Activated T-helper 1 cell treated with anti-CD3 and anti-CD28 coated beads, Interleukin-12 subunit alpha, Interleukin-12 subunit beta, Interleukin-2, Interleukin-4 antibody, amounts not matched to agents 30 ng/mL and 10 ng/mL and 1 ng/mL, durations not matched to agents 14 hours and 24 hours and 36 hours (primary cell): ENCODE data around the gene PLA2G4D. TPM values are rescaled to one million over a fixed set of nuclear protein-coding genes. Genes with fewer than 3 reads are reported as not detected.
"Not testable (repeated sequence)": the region's sequence is repeated elsewhere in the genome, so short reads cannot be mapped to it uniquely, and the experiment has no call there.

ENCODE experiments used
- DNase-seq: peaks from one replicate; pipeline ENCODE4 v3.0.0; 2021; ENCODE audit warnings: low spot score
- H3K27ac Mint-ChIP-seq: one replicate; pipeline ENCODE4 v1.8.0; 2021; ENCODE audit warnings: mild to moderate bottlenecking, mixed read lengths
- H3K27me3 Mint-ChIP-seq: one replicate; pipeline ENCODE4 v1.8.0; 2022; ENCODE audit warnings: mild to moderate bottlenecking, moderate library complexity, mixed read lengths; ENCODE audit not compliant: insufficient read depth
- H3K36me3 Mint-ChIP-seq: one replicate; pipeline ENCODE4 v1.8.0; 2021; ENCODE audit warnings: low read depth, mixed read lengths
- H3K4me1 Mint-ChIP-seq: one replicate; pipeline ENCODE4 v1.8.0; 2021; ENCODE audit warnings: low read depth, mixed read lengths
- H3K4me3 Mint-ChIP-seq: one replicate; pipeline ENCODE4 v1.8.0; 2021; ENCODE audit warnings: mild to moderate bottlenecking, moderate library complexity, mixed read lengths
- H3K9me3 Mint-ChIP-seq: one replicate; pipeline ENCODE4 v1.8.0; 2021; ENCODE audit warnings: mixed read lengths
- intact Hi-C: fragments of 100-400 bp; cut with micrococcal nuclease; formaldehyde crosslinking; loops from one replicate; pipeline ENCODE4 v1.15.1; 2024
- total RNA-seq: library from RNA; stranded (reverse); gene quantifications from 2 replicates; pipeline ENCODE4 v1.2.3, GENCODE V29; 2022

Gene PLA2G4D
- total RNA-seq, 1 donor from 2014 or later, result not detected

DNA sequence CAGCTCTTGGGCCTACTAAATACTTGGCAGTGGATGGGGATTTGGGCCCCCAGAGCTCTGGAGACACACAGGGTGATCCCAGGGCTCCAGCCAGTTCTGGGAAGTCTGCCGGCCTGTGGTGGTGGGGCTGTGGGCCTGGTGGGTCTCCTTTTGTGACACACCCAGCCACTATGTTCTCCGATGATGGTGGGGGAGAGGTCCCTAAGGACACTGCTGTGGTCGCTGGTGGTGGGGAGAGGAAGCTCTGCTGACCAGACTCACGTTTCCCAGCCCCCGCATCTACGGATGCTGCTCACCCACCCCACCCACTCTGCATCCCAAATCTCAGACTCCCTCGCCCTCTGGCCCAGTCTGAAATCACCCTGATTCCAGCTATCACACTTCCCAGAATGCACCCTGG, 396 bp downstream of the PLA2G4D start:
- intact Hi-C loops, result no loop called here
- Mint-ChIP-seq H3K4me1 (no peaks in the 10 kb centered on the region), H3K36me3 (no peaks in the 10 kb centered on the region), H3K27ac (no peak overlapping the region), H3K27me3 (peaks cover 16% of the 10 kb centered on the region), H3K9me3 (no peaks in the 10 kb centered on the region), H3K4me3 (no peak overlapping the region)
- no peak for DNase-seq

DNA sequence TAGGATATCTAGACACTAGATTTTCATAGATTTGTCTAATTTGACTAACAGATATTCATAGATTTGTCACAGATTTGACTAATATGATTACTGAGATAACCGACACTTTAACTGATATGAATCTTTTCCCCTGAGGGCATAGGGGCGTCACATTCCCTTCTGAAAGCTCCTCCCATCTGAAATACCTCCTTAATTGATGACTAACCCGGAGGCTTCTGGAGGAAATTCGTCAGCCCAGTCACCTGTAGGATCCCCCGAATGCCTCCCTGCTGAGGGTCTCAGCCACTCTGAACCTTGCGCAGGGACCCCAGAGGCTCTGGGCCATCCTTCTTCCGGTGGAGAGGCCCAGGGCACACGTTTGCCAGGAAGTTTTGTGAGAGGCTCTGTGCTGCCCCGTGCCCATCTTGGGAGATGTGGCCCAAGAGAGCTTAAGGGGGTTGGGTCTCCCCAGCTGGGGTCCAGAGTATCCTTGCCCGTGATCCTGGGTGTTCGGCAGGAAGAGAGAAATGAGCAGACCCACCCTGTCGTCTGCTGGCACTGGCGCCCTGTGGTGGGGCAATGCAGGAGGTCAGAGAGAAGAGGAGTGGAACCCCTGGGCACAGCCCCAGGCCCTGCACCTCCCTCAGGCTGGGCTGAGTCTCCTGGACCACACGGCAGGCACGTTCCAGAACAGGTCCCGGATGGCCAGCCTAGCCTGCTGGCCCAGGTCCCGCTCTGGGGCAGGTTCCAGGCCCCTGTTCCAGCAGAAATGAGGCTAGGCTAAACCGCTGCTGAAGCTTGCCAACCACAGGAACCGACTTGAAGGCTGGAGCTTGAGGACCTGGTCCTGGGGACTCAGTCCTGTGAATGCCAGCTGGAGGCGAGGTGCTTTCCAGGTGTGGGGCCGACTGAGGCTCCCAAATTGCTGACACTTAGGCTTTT, 1.7 kb downstream of the PLA2G4D start:
- Mint-ChIP-seq H3K4me1 (no peaks in the 10 kb centered on the region), H3K27ac (no peak overlapping the region), H3K9me3 (no peaks in the 10 kb centered on the region), H3K4me3 (no peak overlapping the region), H3K27me3 (peaks cover 12% of the 10 kb centered on the region), H3K36me3 (no peaks in the 10 kb centered on the region)
- no peak for DNase-seq
- intact Hi-C loops, result no loop called here

DNA sequence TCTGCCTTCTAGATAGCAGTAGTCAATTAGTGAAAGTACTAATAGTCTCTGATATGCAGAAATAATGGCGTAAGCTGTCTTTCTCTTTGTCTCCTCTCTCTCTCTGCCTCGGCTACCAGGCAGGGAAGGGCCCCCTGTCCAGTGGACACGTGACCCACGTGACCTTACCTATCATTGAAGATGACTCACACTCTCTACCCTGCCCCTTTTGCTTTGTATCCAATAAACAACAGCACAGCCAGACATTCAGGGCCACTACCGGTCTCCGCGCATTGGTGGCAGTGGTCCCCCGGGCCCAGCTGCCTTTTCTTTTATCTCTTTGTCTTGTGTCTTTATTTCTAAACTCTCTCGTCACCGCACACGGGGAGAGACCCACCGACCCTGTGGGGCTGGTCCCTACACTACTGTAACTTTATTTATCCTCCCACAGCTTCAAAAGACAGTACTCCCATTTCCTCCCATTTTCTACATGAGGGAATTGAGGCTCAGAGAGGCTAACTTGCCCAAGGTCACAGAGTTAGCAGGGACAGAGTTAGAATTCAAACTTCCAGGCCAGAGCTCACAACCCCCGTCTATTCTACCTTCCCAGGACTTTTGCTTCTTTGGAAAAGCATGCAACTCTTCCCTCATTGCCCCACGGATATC, 2.5 kb downstream of the PLA2G4D start:
- intact Hi-C loops, H3K27ac Mint-ChIP-seq, H3K4me3 Mint-ChIP-seq, H3K36me3 Mint-ChIP-seq, H3K4me1 Mint-ChIP-seq, H3K9me3 Mint-ChIP-seq, DNase-seq, H3K27me3 Mint-ChIP-seq: not testable (repeated sequence)

DNA sequence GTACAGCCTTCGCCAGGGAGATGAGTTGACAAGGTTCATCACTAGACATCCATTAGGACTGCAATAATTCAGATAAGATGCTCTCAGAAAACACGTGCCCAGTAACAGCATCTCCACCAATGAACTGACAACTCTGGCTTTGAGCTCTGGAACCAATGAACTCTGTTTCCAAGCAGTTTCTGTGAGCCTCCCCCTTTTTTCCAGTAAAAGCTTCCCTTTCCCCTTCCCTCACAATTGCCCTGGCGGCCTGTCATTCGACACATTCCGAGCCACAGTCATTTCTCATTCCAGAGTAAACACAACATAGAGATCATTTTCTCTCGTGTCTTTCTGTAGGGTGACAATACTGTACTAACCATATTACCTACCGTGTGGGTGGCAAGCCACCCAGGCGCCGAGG, 3.6 kb downstream of the PLA2G4D start:
- no peak for DNase-seq
- Mint-ChIP-seq H3K27me3 (peaks cover 6% of the 10 kb centered on the region), H3K4me3 (no peak overlapping the region)

DNA sequence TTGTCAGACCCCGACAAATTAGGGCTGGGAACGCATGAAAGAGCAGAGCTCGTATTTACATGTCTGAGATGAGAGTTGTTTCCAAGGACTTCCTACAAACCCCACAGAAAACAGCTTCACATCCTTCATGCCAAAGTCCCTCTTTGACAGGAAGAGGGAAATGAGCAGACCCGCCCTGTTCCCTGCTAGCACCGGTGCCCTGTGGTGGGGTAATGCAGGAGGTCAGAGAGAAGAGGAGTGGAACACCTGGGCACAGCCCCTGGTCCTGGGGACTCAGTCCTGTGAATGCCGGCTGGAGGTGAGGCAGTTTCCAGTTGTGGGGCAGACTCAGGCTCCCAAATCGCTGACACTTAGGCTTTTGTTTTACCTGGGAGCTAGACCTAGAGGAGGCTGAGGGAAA, 4.0 kb downstream of the PLA2G4D start:
- no peaks in the 10 kb centered on the region for H3K4me1 Mint-ChIP-seq
- H3K27me3 Mint-ChIP-seq, result peaks cover 6% of the 10 kb centered on the region
- DNase-seq, result no peak
- no peaks in the 10 kb centered on the region for H3K36me3 Mint-ChIP-seq
- intact Hi-C loops, result no loop called here
- no peak overlapping the region for H3K27ac Mint-ChIP-seq
- H3K9me3 Mint-ChIP-seq, result no peaks in the 10 kb centered on the region
- no peak overlapping the region for H3K4me3 Mint-ChIP-seq

More for the DNA sequence above, 3.6 kb downstream of the PLA2G4D start:
- Mint-ChIP-seq H3K27ac (no peak overlapping the region), H3K4me1 (no peaks in the 10 kb centered on the region), H3K9me3 (no peaks in the 10 kb centered on the region), H3K36me3 (no peaks in the 10 kb centered on the region)
- intact Hi-C loops, result no loop called here

DNA sequence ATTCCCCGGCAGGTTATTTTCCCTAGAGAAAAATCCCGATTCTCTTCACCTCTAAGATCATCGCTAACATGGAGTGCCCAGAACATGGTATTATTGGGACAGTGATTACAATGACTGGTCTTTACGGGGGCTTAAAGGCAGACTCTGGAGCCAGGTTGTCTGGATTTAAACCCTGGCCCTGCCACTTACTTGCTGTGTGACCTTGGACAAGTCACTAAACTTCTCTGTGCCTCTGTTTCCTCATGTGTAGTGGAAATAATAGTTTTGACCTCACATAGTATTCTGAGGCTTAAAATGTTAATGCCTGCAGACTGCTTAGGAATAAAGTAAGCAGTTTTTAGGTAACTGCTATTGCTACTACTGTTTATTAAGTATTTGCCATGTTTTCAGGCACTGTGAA, 4.4 kb downstream of the PLA2G4D start:
- Mint-ChIP-seq H3K27ac (no peak overlapping the region), H3K4me3 (no peak overlapping the region), H3K27me3 (peaks cover 6% of the 10 kb centered on the region), H3K36me3 (no peaks in the 10 kb centered on the region), H3K9me3 (no peaks in the 10 kb centered on the region), H3K4me1 (no peaks in the 10 kb centered on the region)
- DNase-seq, result no peak
- intact Hi-C loops, result no loop called here

DNA sequence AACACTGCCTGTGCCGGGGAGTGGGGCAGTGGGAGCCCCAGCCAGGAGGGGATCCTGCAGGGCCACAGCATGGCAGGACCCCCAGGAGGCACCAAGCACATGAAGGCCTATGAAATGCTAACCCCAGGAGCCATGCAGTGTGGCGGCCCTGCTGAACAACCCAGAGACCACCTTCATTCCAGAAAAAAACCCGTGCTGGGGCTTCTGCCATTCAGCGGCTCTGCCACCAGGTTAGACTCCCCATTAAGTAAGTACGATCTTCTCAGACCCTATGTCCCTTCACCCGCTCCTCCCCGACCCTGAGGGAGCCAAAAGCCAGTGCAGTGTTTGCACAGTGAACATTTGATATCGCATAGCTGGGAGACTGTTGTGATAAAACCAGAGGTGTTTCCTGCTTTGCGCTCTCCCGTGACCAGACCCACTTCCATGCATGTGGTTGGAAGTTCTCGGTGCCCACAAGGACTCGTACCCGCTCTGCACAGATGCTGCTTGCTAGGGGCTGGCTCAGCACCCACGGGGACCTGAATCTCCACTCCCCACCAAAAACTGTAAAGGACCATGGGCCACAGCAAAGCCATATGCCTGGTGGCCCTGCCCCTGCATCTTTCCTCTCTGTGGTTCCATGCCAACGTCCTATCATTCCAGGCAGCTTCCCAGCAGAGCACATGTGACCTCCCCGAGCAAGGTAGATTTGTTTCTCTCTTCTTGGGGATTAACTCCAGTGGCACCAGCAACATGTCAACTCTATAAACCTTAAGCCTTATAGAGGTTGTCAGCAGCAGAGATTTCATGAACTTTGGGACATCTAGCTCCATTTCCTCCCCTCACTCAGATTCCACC, 5.3 kb downstream of the PLA2G4D start:
- peaks cover 6% of the 10 kb centered on the region for H3K4me1 Mint-ChIP-seq
- no peaks in the 10 kb centered on the region for H3K36me3 Mint-ChIP-seq
- no peak overlapping the region for H3K4me3 Mint-ChIP-seq
- H3K9me3 Mint-ChIP-seq, result no peaks in the 10 kb centered on the region
- peaks cover 6% of the 10 kb centered on the region for H3K27me3 Mint-ChIP-seq
- H3K27ac Mint-ChIP-seq, result no peak overlapping the region
- no peak for DNase-seq
- intact Hi-C loops, result no loop called here

DNA sequence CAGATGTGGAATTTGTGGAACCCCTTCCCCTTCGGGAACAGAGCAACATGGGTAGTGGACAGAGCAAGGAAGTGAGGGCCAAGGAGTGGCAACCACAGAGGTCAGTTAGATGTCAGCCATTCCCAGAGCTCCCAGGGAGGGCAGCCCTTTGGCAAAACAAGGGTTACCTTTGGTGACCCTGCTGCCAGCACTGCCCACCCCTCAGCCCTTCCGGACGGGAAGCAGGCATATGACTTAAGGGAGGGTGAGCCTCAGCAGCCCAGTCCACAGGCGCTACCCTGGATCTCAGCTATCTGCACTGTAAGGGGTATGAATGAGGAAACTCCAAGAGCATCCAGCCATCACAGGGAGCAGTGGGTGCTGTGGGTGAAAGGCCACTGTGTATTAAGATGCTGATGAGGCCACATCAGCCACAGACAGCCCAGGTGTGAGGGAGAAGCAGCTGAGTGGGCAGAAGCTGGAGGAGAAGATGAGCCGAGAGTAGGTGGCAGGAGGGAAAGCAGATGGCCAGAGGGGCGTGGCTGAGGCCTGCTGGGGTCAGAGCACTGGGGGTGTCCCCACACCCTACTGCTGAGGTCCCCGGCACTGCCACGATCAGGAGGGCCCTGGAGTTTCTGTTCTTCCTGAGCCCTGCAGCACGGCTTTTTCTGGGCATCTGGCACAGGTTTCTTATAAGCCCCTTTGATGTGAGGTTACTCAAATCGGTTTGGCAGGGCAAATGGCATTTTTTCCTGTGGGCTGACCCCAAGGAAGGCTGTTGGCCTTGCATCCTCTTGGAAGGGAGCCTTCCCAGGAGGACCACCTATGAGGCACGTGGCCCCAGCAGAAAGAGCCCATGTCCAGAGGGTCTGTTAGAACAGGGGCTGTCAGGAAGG, 6.2 kb downstream of the PLA2G4D start:
- Mint-ChIP-seq H3K27ac (no peak overlapping the region), H3K4me3 (no peak overlapping the region), H3K4me1 (peaks cover 6% of the 10 kb centered on the region), H3K9me3 (no peaks in the 10 kb centered on the region), H3K27me3 (peaks cover 6% of the 10 kb centered on the region), H3K36me3 (no peaks in the 10 kb centered on the region)
- intact Hi-C loops, result no loop called here
- no peak for DNase-seq

DNA sequence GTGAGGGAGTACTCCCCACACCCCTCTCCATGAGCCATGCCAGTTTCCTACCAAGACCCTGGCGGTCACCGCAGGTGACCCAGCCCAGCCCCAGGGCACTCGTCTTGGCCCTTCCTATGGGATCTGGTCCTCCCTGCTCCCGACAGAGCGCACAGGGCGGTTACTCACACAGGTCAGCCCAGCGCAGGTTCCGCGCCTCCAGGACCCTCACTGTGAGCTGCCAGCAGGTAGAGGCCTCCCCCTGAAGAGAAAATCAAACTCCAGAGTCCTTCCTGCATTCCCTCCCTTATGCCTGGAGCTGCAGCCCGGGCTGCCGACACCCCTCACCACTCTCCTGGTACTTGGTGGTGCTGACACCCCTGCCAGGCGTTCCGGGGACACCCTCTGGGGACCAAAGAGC, 6.9 kb downstream of the PLA2G4D start:
- Mint-ChIP-seq H3K27ac (no peak overlapping the region), H3K4me1 (peaks cover 6% of the 10 kb centered on the region), H3K4me3 (no peak overlapping the region), H3K36me3 (no peaks in the 10 kb centered on the region), H3K27me3 (peaks cover 6% of the 10 kb centered on the region), H3K9me3 (no peaks in the 10 kb centered on the region)
- intact Hi-C loops, result no loop called here
- DNase-seq, result no peak

DNA sequence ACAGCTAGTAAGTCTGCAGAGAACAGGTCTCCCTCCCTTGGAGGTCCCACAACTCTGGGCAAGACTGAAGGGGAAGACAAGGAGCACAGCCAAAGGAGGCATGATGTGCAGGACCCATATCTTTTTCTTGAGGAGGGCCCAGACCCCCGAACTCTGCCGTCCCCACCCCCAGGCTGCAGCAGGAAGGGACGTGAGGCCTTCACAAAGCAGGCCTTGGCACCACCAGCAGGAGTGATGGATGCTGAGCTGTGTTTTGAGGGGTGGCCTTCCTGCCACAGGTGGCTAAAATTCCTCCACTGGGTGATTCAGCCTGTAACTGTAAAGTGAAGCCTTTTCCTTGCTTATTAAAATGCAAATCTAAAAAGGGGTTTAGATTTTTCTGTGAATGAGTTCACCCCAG, 8.6 kb downstream of the PLA2G4D start:
- H3K4me3 Mint-ChIP-seq, result no peak overlapping the region
- H3K27ac Mint-ChIP-seq, result no peak overlapping the region
- H3K36me3 Mint-ChIP-seq, result no peaks in the 10 kb centered on the region
- no peak for DNase-seq
- H3K27me3 Mint-ChIP-seq, result peaks cover 6% of the 10 kb centered on the region
- peaks cover 6% of the 10 kb centered on the region for H3K4me1 Mint-ChIP-seq
- intact Hi-C loops, result no loop called here
- no peaks in the 10 kb centered on the region for H3K9me3 Mint-ChIP-seq

DNA sequence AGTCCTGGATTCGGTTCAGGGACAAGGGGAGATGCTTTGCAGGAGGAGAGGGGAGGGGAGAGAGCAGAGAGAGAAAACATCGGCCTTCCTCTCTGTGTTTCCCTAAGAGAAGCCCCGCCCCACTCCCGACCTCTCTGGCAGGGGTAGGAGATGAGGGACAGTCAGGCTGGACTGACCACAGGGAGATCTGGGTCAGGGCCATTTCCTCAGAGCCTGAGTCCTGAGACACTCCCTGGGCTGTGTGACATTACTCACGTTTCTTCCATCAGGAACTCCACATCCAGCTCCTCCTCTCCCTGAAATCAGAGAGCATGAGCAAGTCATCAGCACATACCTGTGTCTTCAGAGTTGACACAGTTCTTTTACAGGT, 9.1 kb downstream of the PLA2G4D start:
- no peak for DNase-seq
- peaks cover 6% of the 10 kb centered on the region for H3K4me1 Mint-ChIP-seq
- H3K27ac Mint-ChIP-seq, result no peak overlapping the region
- H3K9me3 Mint-ChIP-seq, result no peaks in the 10 kb centered on the region
- H3K4me3 Mint-ChIP-seq, result no peak overlapping the region
- H3K36me3 Mint-ChIP-seq, result no peaks in the 10 kb centered on the region
- H3K27me3 Mint-ChIP-seq, result peaks cover 6% of the 10 kb centered on the region
- intact Hi-C loops, result no loop called here

DNA sequence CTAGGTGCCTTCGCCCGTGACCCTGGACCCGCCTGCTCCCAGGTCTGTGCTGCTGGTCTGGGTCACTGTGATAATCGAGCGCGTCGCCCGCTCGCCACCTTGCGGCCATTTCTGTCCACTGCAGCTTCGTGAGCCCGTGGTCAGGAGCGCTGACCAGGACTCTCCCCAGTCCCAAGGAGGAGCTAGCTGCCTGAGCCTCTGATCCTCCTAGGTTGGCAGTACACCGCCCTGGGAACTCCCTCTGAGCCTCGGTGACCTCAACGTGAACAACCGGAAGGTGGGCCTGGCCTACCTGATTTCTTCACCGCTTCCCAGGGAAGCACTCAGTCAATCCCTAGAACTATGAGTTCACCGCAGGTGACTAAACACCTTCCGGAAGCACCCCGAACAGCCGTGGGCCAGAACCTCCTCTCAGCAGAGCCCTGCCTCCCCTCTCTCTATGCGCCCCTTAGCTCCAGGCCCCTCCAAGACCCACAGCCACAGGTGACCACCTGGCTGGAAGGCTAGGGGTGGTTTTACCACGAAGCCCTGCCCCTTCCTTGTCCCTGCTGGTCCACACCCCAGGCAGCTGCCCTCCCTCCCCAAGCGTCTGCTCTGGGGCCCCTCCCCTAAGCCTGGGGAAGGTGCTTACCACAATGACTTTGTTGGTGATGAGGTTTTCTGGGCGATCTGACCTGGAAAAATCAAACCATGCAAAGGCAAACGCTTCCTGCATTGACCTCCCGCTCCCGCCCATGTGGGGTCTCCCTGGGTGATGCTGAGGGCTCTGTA, 9.7 kb downstream of the PLA2G4D start:
- no peak overlapping the region for H3K4me3 Mint-ChIP-seq
- intact Hi-C loops, result loop anchor here (1.0 to 5.0 kb wide), 2 partner anchors 48 to 95 kb away; no protein-coding TSS in a partner anchor

More for the DNA sequence above, 9.7 kb downstream of the PLA2G4D start:
- no peaks in the 10 kb centered on the region for H3K36me3 Mint-ChIP-seq
- H3K27me3 Mint-ChIP-seq, result peaks cover 6% of the 10 kb centered on the region
- H3K9me3 Mint-ChIP-seq, result no peaks in the 10 kb centered on the region
- peaks cover 6% of the 10 kb centered on the region for H3K4me1 Mint-ChIP-seq
- DNase-seq, result no peak
- H3K27ac Mint-ChIP-seq, result no peak overlapping the region
